Effector memory CD8-positive, alpha-beta T cell (primary cell): ENCODE data around the gene MAMDC2.

Experiments used
- ATAC-seq: fragments of 150-1000 bp; cut with Tn5 transposase; replicated peaks from 2 replicates; pipeline ENCODE4 v1.10.0; 2021; ENCODE audit warnings: mild to moderate bottlenecking, moderate library complexity
- DNase-seq, 3 experiments: peaks; one replicate each; pipeline ENCODE4 v3.0.0; 2021
- H3K27ac Mint-ChIP-seq, 2 donors: one replicate each; pipeline ENCODE4 v1.8.0; 2022; ENCODE audit warnings: mild to moderate bottlenecking in 2 of 2, mixed read lengths in 2 of 2, moderate library complexity in 2 of 2
- H3K27me3 Mint-ChIP-seq, 2 donors: one replicate each; pipeline ENCODE4 v1.8.0; 2022; ENCODE audit warnings: mixed read lengths in 2 of 2
- H3K36me3 Mint-ChIP-seq: one replicate; pipeline ENCODE4 v1.8.0; 2022; ENCODE audit warnings: mild to moderate bottlenecking, moderate library complexity, mixed read lengths; ENCODE audit not compliant: insufficient read depth
- H3K4me1 Mint-ChIP-seq, 2 donors: one replicate each; pipeline ENCODE4 v1.8.0; 2022; ENCODE audit warnings: low read depth in 2 of 2, mixed read lengths in 2 of 2
- H3K4me3 Mint-ChIP-seq, 2 donors: one replicate each; pipeline ENCODE4 v1.8.0; 2022; ENCODE audit warnings: mild to moderate bottlenecking in 2 of 2, mixed read lengths in 2 of 2, moderate library complexity in 2 of 2
- H3K9me3 Mint-ChIP-seq, 2 donors: one replicate each; pipeline ENCODE4 v1.8.0; 2022; ENCODE audit warnings: mixed read lengths in 2 of 2
- total RNA-seq, 9 experiments: gene quantifications; one replicate each; lab custom pipeline; 2026; lab: John Stamatoyannopoulos, UW

MAMDC2 gene
- total RNA-seq: 0 to 0.67 (median 0) reads per million in 9 experiments

GRCh38 chr9:70043689-70044489 is at the start of gene MAMDC2:
Gene MAMDC2, plus strand, starts transcription at chr9:70043848. Its CDS starts 350 bp downstream, at chr9:70044198.
- no peak for DNase-seq
- Mint-ChIP-seq H3K9me3 (no peaks in the 10 kb centered on the region), H3K4me1 (peaks cover 7 to 13% of the 10 kb centered on the region in 2 donors), H3K27me3 (peaks cover 54 to 78% of the 10 kb centered on the region in 2 donors), H3K4me3 (peak within 1 kb of the TSS; percentile 56 to 72), H3K36me3 (no peaks in the 10 kb centered on the region), H3K27ac (no peak within 1 kb of the TSS)
- no peak for ATAC-seq

- H3K4me1 Mint-ChIP-seq: no peaks in the 10 kb centered on the region
- ATAC-seq (no peak), DNase-seq (no peak)
- H3K36me3 Mint-ChIP-seq: no peaks in the 10 kb centered on the region
- H3K27ac Mint-ChIP-seq: no peak overlapping the region
- no peaks in the 10 kb centered on the region for H3K9me3 Mint-ChIP-seq
- H3K27me3 Mint-ChIP-seq: no peaks in the 10 kb centered on the region
- no peak overlapping the region for H3K4me3 Mint-ChIP-seq
Measured at GRCh38 chr9:69995846-69996245, 47.8 kb upstream of the MAMDC2 start.

GRCh38 chr9:69996967-69997366 is 46.7 kb upstream of the MAMDC2 start:
- H3K9me3 Mint-ChIP-seq: no peaks in the 10 kb centered on the region
- H3K27ac Mint-ChIP-seq: no peak overlapping the region
- no peaks in the 10 kb centered on the region for H3K4me1 Mint-ChIP-seq
- H3K4me3 Mint-ChIP-seq: no peak overlapping the region
- H3K27me3 Mint-ChIP-seq: peaks cover 0 to 4% of the 10 kb centered on the region in 2 donors
- H3K36me3 Mint-ChIP-seq: no peaks in the 10 kb centered on the region
- DNase-seq: no peak
- ATAC-seq: no peak

GRCh38 chr9:69997524-69997923 is 46.1 kb upstream of the MAMDC2 start:
- H3K27ac Mint-ChIP-seq: no peak overlapping the region
- H3K4me1 Mint-ChIP-seq: no peaks in the 10 kb centered on the region
- no peaks in the 10 kb centered on the region for H3K36me3 Mint-ChIP-seq
- no peaks in the 10 kb centered on the region for H3K9me3 Mint-ChIP-seq
- DNase-seq (no peak), ATAC-seq (no peak)
- H3K4me3 Mint-ChIP-seq: no peak overlapping the region
- H3K27me3 Mint-ChIP-seq: peaks cover 0 to 4% of the 10 kb centered on the region in 2 donors

GRCh38 chr9:69999315-69999714 is 44.3 kb upstream of the MAMDC2 start:
- Mint-ChIP-seq H3K4me3 (no peak overlapping the region), H3K4me1 (no peaks in the 10 kb centered on the region), H3K36me3 (no peaks in the 10 kb centered on the region), H3K27me3 (peaks cover 0 to 4% of the 10 kb centered on the region in 2 donors), H3K9me3 (no peaks in the 10 kb centered on the region), H3K27ac (no peak overlapping the region)
- ATAC-seq (no peak), DNase-seq (no peak)

GRCh38 chr9:70000469-70000868 is 43.2 kb upstream of the MAMDC2 start:
- Mint-ChIP-seq H3K36me3 (no peaks in the 10 kb centered on the region), H3K4me1 (no peaks in the 10 kb centered on the region), H3K27ac (no peak overlapping the region), H3K9me3 (no peaks in the 10 kb centered on the region), H3K4me3 (no peak overlapping the region), H3K27me3 (peaks cover 2 to 5% of the 10 kb centered on the region in 2 donors)
- no peak for DNase-seq
- no peak for ATAC-seq

- Mint-ChIP-seq H3K27me3 (peaks cover 9 to 25% of the 10 kb centered on the region in 2 donors), H3K9me3 (no peaks in the 10 kb centered on the region), H3K4me3 (no peak overlapping the region), H3K27ac (no peak overlapping the region), H3K4me1 (no peaks in the 10 kb centered on the region), H3K36me3 (no peaks in the 10 kb centered on the region)
- ATAC-seq (no peak), DNase-seq (no peak)
Measured at GRCh38 chr9:70003901-70004714, 39.5 kb upstream of the MAMDC2 start.

- Mint-ChIP-seq H3K27ac (no peak overlapping the region), H3K9me3 (no peaks in the 10 kb centered on the region), H3K4me3 (no peak overlapping the region), H3K4me1 (no peaks in the 10 kb centered on the region), H3K36me3 (no peaks in the 10 kb centered on the region), H3K27me3 (peaks cover 7 to 25% of the 10 kb centered on the region in 2 donors)
- ATAC-seq (no peak), DNase-seq (no peak)
Measured at GRCh38 chr9:70006306-70006705, 37.3 kb upstream of the MAMDC2 start.

GRCh38 chr9:70007831-70008230 is 35.8 kb upstream of the MAMDC2 start:
- Mint-ChIP-seq H3K27me3 (peaks cover 5 to 25% of the 10 kb centered on the region in 2 donors), H3K36me3 (no peaks in the 10 kb centered on the region), H3K4me3 (no peak overlapping the region), H3K27ac (no peak overlapping the region), H3K4me1 (no peaks in the 10 kb centered on the region), H3K9me3 (no peaks in the 10 kb centered on the region)
- no peak for ATAC-seq
- no peak for DNase-seq

- DNase-seq (no peak), ATAC-seq (no peak)
- H3K27ac Mint-ChIP-seq: no peak overlapping the region
- peaks cover 5 to 25% of the 10 kb centered on the region in 2 donors for H3K27me3 Mint-ChIP-seq
- H3K4me1 Mint-ChIP-seq: no peaks in the 10 kb centered on the region
- H3K4me3 Mint-ChIP-seq: no peak overlapping the region
- H3K9me3 Mint-ChIP-seq: no peaks in the 10 kb centered on the region
- H3K36me3 Mint-ChIP-seq: no peaks in the 10 kb centered on the region
Measured at GRCh38 chr9:70010015-70010414, 33.6 kb upstream of the MAMDC2 start.

GRCh38 chr9:70011366-70011765 is 32.3 kb upstream of the MAMDC2 start:
- Mint-ChIP-seq H3K4me3 (no peak overlapping the region), H3K27me3 (peaks cover 0 to 26% of the 10 kb centered on the region in 2 donors), H3K27ac (no peak overlapping the region), H3K36me3 (no peaks in the 10 kb centered on the region), H3K4me1 (no peaks in the 10 kb centered on the region), H3K9me3 (no peaks in the 10 kb centered on the region)
- ATAC-seq (no peak), DNase-seq (no peak)

- no peak overlapping the region for H3K4me3 Mint-ChIP-seq
- H3K4me1 Mint-ChIP-seq: no peaks in the 10 kb centered on the region
Measured at GRCh38 chr9:70012569-70012968, 31.1 kb upstream of the MAMDC2 start.

GRCh38 chr9:70013598-70014196 is 30.0 kb upstream of the MAMDC2 start:
- DNase-seq: no peak
- no peaks in the 10 kb centered on the region for H3K9me3 Mint-ChIP-seq
- ATAC-seq: no peak

More at GRCh38 chr9:70012569-70012968, 31.1 kb upstream of the MAMDC2 start:
- Mint-ChIP-seq H3K9me3 (no peaks in the 10 kb centered on the region), H3K27me3 (peaks cover 3 to 14% of the 10 kb centered on the region in 2 donors), H3K36me3 (no peaks in the 10 kb centered on the region), H3K27ac (no peak overlapping the region)
- no peak for ATAC-seq
- DNase-seq: no peak

More at GRCh38 chr9:70013598-70014196, 30.0 kb upstream of the MAMDC2 start:
- peaks cover 6 to 11% of the 10 kb centered on the region in 2 donors for H3K27me3 Mint-ChIP-seq
- H3K4me3 Mint-ChIP-seq: no peak overlapping the region
- no peaks in the 10 kb centered on the region for H3K36me3 Mint-ChIP-seq
- no peak overlapping the region for H3K27ac Mint-ChIP-seq
- H3K4me1 Mint-ChIP-seq: no peaks in the 10 kb centered on the region
